ENCODE data around the gene VAV3. TPM values are rescaled to one million over a fixed set of nuclear protein-coding genes. Genes with fewer than 3 reads are reported as not detected.

VAV3 gene
- total and polyA plus RNA-seq, 10 of the 15 experiments (the other 5 are each of a cell fraction or from before 2014, with no cell fraction given), result 0.84 to 5.5 (median 3.4) TPM

- TF ChIP-seq PBX3 (IDR thresholded peaks at IDR 0.05; ENCODE audit: insufficient replicate concordance, low read depth, low read length) (no peak), PKNOX1 (IDR thresholded peaks at IDR 0.05) (peak; percentile 40), YY1 (IDR thresholded peaks at IDR 0.05; ENCODE audit: low read depth, low read length) (no peak), TARDBP (IDR thresholded peaks at IDR 0.05; ENCODE audit: borderline replicate concordance) (peak; percentile 66; the same call in 1 of the 2 replicates), ATF7 (IDR thresholded peaks at IDR 0.05; ENCODE audit: low read depth) (peak; percentile 92), ATF3 (IDR thresholded peaks at IDR 0.05; ENCODE audit: borderline replicate concordance, extremely low read depth, low read depth, low read length) (no peak), IKZF1 (conservative IDR thresholded peaks at IDR 0.05) (peak; percentile 95), BCLAF1 (IDR thresholded peaks at IDR 0.05) (no peak), USF2 (IDR thresholded peaks at IDR 0.05; ENCODE audit: borderline replicate concordance, low read depth, low read length) (no peak), REST (IDR thresholded peaks at IDR 0.05; ENCODE audit: low read depth, low read length) (no peak; the same call in 1 of the 2 replicates), MEF2B (IDR thresholded peaks at IDR 0.05; ENCODE audit: partially characterized antibody, poor library complexity, severe bottlenecking) (peak; percentile 97), ESRRA (IDR thresholded peaks at IDR 0.05; ENCODE audit: low read length) (no peak), CBX5 (IDR thresholded peaks at IDR 0.05; ENCODE audit: low read depth) (0 out of 2 replicates have a peak, but pooled peaks have one; percentile 32), ZNF622 (IDR thresholded peaks at IDR 0.05) (no peak), POLR2A (IDR thresholded peaks at IDR 0.05; ENCODE audit: low read depth, low read length) (no peak), NKRF (conservative IDR thresholded peaks at IDR 0.05) (no peak)
These were observed 29.4 kb downstream of the VAV3 start (continued) for GRCh38 chr1:107935396-107936064.

All from GM12878 (cell line).